Measurements from ENCODE around the gene PGAP6. TPM values are rescaled to one million over a fixed set of nuclear protein-coding genes. Genes with fewer than 3 reads are reported as not detected.

The PGAP6 gene
- polyA plus RNA-seq, 1 of the 3 experiments (the other 2 are of a cell fraction), result 133 TPM

DNA sequence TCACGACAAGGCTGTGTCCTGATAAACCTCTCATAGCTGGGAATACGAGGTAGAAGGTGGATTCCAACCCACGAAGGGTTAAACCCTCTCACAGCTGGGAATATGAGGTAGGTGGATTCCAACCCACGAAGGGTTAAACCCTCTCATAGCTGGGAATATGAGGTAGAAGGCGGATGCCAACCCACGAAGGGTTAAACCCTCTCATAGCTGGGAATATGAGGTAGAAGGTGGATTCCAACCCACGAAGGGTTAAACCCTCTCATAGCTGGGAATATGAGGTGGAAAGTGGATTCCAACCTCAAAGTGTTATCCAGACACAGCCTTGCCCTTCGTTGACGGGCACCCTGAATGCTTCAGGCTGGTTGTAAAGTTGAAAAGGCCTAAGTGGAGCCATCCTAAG, 60.2 kb downstream of the PGAP6 start:
- no peaks in the 10 kb centered on the region for H3K9me2 ChIP-seq
- H3K36me3 ChIP-seq (replicated peaks in 1 of 2; ENCODE audit: control insufficient read depth in 1 of 2, insufficient read depth in 2 of 2, low read length in 1 of 2), result peaks cover 0 to 4% of the 10 kb centered on the region in 2 experiments
- peaks cover 76% of the 10 kb centered on the region for H3K79me2 ChIP-seq (ENCODE audit: insufficient read depth)
- no peak overlapping the region for H3K4me3 ChIP-seq (ENCODE audit: low read depth in 2 of 2, low read length in 1 of 2)
- no peak overlapping the region for H2AFZ ChIP-seq (ENCODE audit: low read depth)
- H3K4me1 ChIP-seq (ENCODE audit: control insufficient read depth in 1 of 2, insufficient read depth in 2 of 2, low read depth in 1 of 2, low read length in 1 of 2), result peaks cover 0 to 15% of the 10 kb centered on the region in 2 experiments; a peak in 1 of 4 replicates
- H3K4me2 ChIP-seq, result no peak overlapping the region
- H4K20me1 ChIP-seq (ENCODE audit: insufficient read depth), result peaks cover 89% of the 10 kb centered on the region
- H3K27ac ChIP-seq (ENCODE audit: low read depth in 2 of 2, low read length in 1 of 2), result no peak overlapping the region
- H3F3A ChIP-seq (replicated peaks; ENCODE audit: insufficient read depth), result no peaks in the 10 kb centered on the region
- no peak overlapping the region for H3K9ac ChIP-seq
- no peaks in the 10 kb centered on the region for H3K27me3 ChIP-seq (ENCODE audit: insufficient read depth)
- POLR2A ChIA-PET, result no interaction called here
- 82% methylated on average over 9 of the region's 9 CpGs for WGBS (ENCODE audit: low lambda C conversion rate)
- H3K9me3 ChIP-seq, result no peaks in the 10 kb centered on the region
- CTCF ChIA-PET, result interaction anchor here (0.8 to 1.6 kb wide), 2 partner anchors 8 to 141 kb away, joined by 3 to 5 read pairs; partner anchors contain the start of gene HBQ1
- DNase-seq, result no peak
- TF ChIP-seq RAD21 (IDR thresholded peaks at IDR 0.05; ENCODE audit: low read length), result no peak
- TF ChIP-seq RCOR1 (IDR thresholded peaks at IDR 0.05; ENCODE audit: low read length), result no peak
- no peak for TF ChIP-seq SMC3 (IDR thresholded peaks at IDR 0.05; ENCODE audit: low read depth, low read length)
- TF ChIP-seq EP300 (IDR thresholded peaks at IDR 0.05; ENCODE audit: borderline replicate concordance in 1 of 2, low read depth in 1 of 2, low read length in 1 of 2), result no peak
- TF ChIP-seq TEAD4 (IDR thresholded peaks at IDR 0.05; ENCODE audit: borderline replicate concordance, insufficient read depth), result no peak
- TF ChIP-seq FOXJ3 (CRISPR knock-in tag; IDR thresholded peaks at IDR 0.05), result no peak
- TF ChIP-seq, protein P1, sequence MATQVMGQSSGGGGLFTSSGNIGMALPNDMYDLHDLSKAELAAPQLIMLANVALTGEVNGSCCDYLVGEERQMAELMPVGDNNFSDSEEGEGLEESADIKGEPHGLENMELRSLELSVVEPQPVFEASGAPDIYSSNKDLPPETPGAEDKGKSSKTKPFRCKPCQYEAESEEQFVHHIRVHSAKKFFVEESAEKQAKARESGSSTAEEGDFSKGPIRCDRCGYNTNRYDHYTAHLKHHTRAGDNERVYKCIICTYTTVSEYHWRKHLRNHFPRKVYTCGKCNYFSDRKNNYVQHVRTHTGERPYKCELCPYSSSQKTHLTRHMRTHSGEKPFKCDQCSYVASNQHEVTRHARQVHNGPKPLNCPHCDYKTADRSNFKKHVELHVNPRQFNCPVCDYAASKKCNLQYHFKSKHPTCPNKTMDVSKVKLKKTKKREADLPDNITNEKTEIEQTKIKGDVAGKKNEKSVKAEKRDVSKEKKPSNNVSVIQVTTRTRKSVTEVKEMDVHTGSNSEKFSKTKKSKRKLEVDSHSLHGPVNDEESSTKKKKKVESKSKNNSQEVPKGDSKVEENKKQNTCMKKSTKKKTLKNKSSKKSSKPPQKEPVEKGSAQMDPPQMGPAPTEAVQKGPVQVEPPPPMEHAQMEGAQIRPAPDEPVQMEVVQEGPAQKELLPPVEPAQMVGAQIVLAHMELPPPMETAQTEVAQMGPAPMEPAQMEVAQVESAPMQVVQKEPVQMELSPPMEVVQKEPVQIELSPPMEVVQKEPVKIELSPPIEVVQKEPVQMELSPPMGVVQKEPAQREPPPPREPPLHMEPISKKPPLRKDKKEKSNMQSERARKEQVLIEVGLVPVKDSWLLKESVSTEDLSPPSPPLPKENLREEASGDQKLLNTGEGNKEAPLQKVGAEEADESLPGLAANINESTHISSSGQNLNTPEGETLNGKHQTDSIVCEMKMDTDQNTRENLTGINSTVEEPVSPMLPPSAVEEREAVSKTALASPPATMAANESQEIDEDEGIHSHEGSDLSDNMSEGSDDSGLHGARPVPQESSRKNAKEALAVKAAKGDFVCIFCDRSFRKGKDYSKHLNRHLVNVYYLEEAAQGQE (IDR thresholded peaks at IDR 0.05; ENCODE audit: low read depth, low read length), result no peak
- no peak for TF ChIP-seq EZH2phosphoT487 (IDR thresholded peaks at IDR 0.05; ENCODE audit: borderline replicate concordance, low read depth)
- no peak for TF ChIP-seq YY1 (IDR thresholded peaks at IDR 0.05; ENCODE audit: low read depth)
- TF ChIP-seq FOXM1 (IDR thresholded peaks at IDR 0.05; ENCODE audit: low read depth), result no peak
- TF ChIP-seq POLR2AphosphoS5 (IDR thresholded peaks at IDR 0.05; ENCODE audit: low read depth, low read length), result no peak

Other genes with a start within 250 kb of the PGAP6 start
- 6.7 and 22.2 TPM in 2 replicates for gene NPRL3, start 243.3 kb downstream of the PGAP6 start, polyA plus RNA-seq (2012; rRNA removed)
- not detected in 2 replicates for gene HBZ, start 229.3 kb downstream of the PGAP6 start, polyA plus RNA-seq (2012; rRNA removed)
- gene HBM, start 216.0 kb downstream of the PGAP6 start, polyA plus RNA-seq (2012; rRNA removed), result not detected in 2 replicates
- not detected in 2 replicates for gene HBA2, start 209.1 kb downstream of the PGAP6 start, polyA plus RNA-seq (2012; rRNA removed)
- gene HBA1, start 205.3 kb downstream of the PGAP6 start, polyA plus RNA-seq (2012; rRNA removed), result not detected in 2 replicates
- gene HBQ1, start 201.5 kb downstream of the PGAP6 start, polyA plus RNA-seq (2012; rRNA removed), result 2.7 and 5.2 TPM in 2 replicates
- gene LUC7L, start 152.5 kb downstream of the PGAP6 start, polyA plus RNA-seq (2012; rRNA removed), result 97.7 and 105 TPM in 2 replicates
- gene FAM234A, start 147.2 kb downstream of the PGAP6 start, polyA plus RNA-seq (2012; rRNA removed), result 91.3 and 126 TPM in 2 replicates
- gene RGS11, start 106.0 kb downstream of the PGAP6 start, polyA plus RNA-seq (2012; rRNA removed), result 9.8 and 10.0 TPM in 2 replicates
- 4.8 and 4.9 TPM in 2 replicates for gene ARHGDIG, start 101.4 kb downstream of the PGAP6 start, polyA plus RNA-seq (2012; rRNA removed)
- 1.7 and 2.5 TPM in 2 replicates for gene PDIA2, start 98.8 kb downstream of the PGAP6 start, polyA plus RNA-seq (2012; rRNA removed)
- 12.5 and 19.9 TPM in 2 replicates for gene AXIN1, start 29.3 kb downstream of the PGAP6 start, polyA plus RNA-seq (2012; rRNA removed)
- 266 and 320 TPM in 2 replicates for gene MRPL28, start 11.4 kb downstream of the PGAP6 start, polyA plus RNA-seq (2012; rRNA removed)
- gene NME4, start 15.2 kb upstream of the PGAP6 start, polyA plus RNA-seq (2012; rRNA removed), result 417 and 509 TPM in 2 replicates
- gene DECR2, start 19.9 kb upstream of the PGAP6 start, polyA plus RNA-seq (2012; rRNA removed), result 53.0 and 56.6 TPM in 2 replicates
- 20.5 and 24.8 TPM in 2 replicates for gene RAB11FIP3, start 43.7 kb upstream of the PGAP6 start, polyA plus RNA-seq (2012; rRNA removed)
- 19.5 and 22.9 TPM in 2 replicates for gene CAPN15, start 145.7 kb upstream of the PGAP6 start, polyA plus RNA-seq (2012; rRNA removed)
- gene PRR35, start 178.4 kb upstream of the PGAP6 start, polyA plus RNA-seq (2012; rRNA removed), result not detected in 2 replicates
- gene NHLRC4, start 185.0 kb upstream of the PGAP6 start, polyA plus RNA-seq (2012; rRNA removed), result 0.69 and 0.70 TPM in 2 replicates
- gene PIGQ, start 188.0 kb upstream of the PGAP6 start, polyA plus RNA-seq (2012; rRNA removed), result 38.7 and 41.0 TPM in 2 replicates
- gene RAB40C, start 208.1 kb upstream of the PGAP6 start, polyA plus RNA-seq (2012; rRNA removed), result 12.1 and 13.0 TPM in 2 replicates
- 0.10 and 0.16 TPM in 2 replicates for gene WFIKKN1, start 249.0 kb upstream of the PGAP6 start, polyA plus RNA-seq (2012; rRNA removed)

Measured in SK-N-SH (cell line).